HG03442 (cell line): ENCODE results near the gene CAMK2A.

ENCODE experiments used
- ATAC-seq: cut with Tn5 transposase; IDR thresholded peaks from one replicate; pipeline ENCODE4 v1.9.1; 2021; ENCODE audit warnings: mild to moderate bottlenecking, moderate library complexity; ENCODE audit not compliant: unreplicated experiment

The CAMK2A gene

GRCh38 chr5:150301901-150302300 lies 12.3 kb upstream of the CAMK2A start:
- no peak for ATAC-seq

GRCh38 chr5:150301170-150301505 lies 11.6 kb upstream of the CAMK2A start:
- no peak for ATAC-seq

- ATAC-seq = no peak
Observed at GRCh38 chr5:150300496-150301169, 11.1 kb upstream of the CAMK2A start.

DNA sequence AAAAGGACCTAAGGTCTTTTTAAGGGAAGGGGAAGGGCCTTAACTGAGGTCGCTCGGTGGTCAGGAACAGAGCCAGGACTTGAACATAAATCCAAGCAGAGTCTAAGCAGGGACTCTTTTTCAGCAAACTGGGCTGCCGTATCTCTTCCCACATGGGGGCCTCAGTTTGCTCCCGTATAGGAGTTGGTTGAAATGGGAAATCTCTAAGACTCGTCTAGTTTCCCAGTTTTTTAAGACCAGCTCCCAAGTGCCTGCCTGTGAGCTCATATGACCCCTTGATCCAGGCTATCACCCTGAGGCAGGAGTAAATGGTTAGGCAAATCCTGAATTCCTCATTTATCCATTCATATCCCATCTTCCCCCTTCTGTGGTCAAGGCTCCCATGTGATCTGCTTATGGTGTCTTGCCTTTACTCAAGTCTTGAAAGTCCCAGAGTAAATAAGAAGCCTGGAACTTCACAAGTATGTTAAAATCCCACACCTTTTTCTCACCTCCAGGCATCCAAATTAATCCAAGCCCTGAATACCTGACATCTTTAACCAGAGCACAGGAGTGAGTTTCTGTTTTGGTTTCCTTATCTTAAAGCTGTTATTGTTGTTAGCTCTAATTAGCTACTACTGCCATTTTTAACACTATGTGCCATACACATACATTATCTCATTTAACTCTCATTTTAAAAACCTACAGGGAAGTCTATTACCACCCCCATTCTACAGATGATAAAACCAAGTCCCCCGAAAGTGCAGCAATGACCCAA lies 10.2 kb upstream of the CAMK2A start:
- ATAC-seq = no peak

- ATAC-seq = no peak
Observed at GRCh38 chr5:150298701-150299451, 9.3 kb upstream of the CAMK2A start.

- no peak for ATAC-seq
Observed at GRCh38 chr5:150297934-150298595, 8.5 kb upstream of the CAMK2A start.

- ATAC-seq = no peak
Observed at GRCh38 chr5:150297236-150297890, 7.8 kb upstream of the CAMK2A start.

GRCh38 chr5:150296496-150296895 lies 6.9 kb upstream of the CAMK2A start:
- no peak for ATAC-seq

DNA sequence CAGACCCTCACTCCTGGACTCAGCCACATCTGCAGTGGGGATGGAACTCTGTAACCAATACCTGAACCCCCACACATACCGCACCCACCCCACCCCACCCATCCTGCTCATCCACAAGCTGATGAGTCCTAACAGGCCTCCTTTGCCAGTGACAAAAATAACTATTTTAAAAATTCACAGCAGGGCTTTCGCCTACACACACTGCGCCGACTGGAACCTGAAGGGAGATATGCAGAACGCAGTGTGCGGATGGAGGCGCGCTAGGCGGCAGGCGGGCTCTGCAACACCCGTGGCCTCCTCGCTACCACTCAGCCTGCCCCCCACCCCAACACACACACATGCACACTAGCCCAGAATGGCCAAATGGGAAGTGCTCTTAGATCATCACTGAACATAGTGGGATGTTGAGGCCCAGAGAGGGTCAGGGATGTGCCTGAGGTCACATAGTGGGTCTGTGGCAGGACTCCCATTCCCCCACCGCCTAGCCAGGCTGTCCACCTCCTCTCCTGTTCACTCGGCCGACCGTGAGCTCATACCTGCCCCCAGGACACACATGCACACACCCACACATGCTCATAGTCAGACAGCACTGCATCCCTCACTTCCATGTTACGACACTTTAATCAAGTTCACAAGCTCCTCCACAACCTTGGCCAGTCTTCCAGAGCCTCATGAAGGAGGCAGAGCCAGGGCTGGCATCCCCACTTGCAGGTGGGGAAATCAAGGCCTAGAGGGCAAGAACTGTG lies 6.3 kb upstream of the CAMK2A start:
- no peak for ATAC-seq

DNA sequence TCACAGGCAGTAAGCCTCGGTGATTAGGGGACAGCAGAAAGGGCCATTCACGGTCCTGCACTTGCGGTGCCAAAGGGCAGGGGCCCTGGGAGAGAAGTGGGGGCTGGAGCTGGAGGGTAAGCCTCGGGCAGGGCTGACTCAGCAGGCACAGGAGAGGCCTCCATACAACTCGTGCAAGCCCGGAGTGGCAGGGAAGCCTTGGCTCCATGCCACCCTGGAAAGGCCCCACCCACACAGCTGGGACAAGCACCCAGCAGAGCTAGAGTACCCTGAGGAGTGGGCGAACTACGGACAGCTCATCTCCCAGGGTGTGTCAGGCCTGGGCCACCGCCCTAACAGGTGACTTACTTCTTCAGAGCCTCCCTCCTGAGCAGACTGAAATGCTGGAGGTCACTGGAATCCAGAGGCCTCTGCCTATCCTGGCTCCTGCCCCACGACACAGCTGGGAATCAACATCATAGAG lies 5.6 kb upstream of the CAMK2A start:
- no peak for ATAC-seq

DNA sequence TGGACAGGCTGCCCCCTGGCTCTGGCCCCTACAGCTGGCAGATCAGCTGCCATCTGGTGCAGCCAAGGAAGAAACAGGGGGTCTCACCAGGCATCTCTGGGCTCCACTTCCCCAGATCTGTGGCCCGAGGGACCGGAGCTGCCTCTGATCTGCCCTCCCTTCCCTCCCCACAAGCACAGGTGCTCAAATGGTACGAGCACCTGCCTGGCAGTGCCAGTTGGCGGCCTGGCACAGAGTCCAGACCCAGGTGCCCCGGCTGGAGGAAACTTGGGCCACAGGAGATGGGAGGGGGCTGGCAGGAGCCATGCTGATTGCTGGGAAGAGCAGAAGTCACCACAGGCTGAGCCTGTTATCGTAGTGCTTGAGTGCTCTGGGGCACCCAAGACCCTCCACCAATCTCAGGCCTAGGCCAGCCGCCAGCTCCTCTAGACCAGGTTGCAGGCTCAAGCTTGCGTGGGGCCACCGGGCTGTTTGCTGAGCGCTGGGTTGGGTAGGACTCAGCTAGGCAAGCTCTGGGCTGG lies 5.0 kb upstream of the CAMK2A start:
- ATAC-seq = no peak

- ATAC-seq = no peak
Observed at GRCh38 chr5:150293091-150293941, 3.7 kb upstream of the CAMK2A start.

DNA sequence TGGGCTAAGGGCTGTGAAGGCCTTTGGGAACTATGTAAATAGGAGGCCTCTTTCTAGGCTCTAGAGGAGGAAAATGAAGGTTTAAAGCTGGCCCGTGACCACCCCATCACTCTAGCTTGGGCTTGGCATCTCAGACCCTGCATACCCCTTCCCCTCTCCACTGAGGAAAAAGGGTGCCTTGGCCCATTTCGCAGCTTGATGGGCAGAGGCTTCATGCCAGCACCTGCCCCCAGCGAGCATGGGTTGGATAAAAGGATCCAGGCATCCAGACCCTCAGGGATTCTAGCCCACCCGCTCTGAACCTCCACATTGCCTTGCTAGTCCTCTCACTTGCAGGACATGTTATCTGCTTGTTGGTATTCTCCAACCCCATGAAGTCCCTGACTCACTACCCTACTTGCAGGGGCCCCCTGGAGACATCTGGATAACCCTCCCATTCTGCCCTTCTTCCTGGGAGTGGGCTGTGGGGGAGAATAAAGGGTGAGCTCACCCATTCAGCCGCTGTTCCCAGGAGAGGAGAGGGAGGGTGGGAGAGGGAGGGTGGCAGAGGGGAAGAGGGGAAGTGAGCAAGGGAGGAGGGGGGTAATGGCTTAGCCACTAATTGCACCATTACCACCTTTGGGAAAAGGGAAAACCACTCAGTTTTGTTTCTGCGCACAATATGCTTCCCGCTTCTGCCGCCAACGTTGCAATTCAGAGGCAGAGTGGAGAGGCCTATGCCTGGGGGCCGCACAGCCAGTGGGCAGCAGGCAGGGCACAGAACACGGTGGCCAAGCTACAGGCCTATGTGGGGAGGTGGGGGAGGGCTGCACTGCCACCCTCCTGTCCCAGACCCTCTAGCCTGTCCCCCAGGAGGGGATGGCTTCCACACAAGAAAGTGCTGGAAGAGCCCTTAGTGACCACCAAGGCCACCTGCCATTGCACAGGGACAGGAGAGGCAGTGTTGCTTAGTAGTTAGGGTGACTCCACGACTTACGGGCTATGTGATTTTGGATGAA lies 2.1 kb upstream of the CAMK2A start:
- ATAC-seq = no peak

GRCh38 chr5:150288791-150289190 lies 782 bp downstream of the CAMK2A start:
- ATAC-seq = no peak

DNA sequence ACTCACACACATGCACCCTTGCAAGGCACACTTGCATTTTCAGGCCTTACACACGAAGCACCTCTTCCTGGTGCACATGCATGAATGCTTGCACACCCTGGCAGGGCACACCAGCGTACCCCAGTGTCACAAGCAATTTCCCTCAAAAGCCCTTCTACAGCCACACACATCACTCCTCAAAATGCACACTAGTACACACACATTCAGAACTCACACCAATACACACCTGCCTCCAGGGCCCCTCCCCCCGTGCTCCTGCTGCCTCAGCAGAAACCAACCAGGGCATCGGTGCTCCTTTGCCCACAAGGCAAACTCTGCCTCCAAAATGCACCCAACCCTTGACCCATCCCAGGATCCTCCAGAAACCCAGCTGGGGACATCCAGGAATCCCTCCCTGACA lies 1.2 kb downstream of the CAMK2A start:
- no peak for ATAC-seq

DNA sequence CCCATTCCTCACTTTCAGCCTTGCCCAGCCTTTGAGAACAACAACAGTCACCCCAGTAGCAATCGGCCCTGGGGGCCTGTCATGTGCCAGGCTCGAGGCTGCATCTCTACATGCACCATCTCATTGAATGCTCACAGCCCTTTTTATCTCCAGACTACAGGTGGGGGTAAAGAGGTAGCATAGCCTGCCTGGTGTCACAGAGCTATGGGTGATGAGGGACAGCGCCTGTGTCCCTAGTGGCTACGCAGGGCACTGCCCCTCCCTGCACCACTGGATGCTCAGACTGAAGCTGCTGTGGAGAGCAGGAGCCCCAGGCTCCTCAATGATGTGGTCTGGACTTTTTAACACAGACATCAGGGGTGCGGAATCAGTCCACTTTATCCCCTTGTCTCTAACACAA lies 2.8 kb downstream of the CAMK2A start:
- no peak for ATAC-seq

DNA sequence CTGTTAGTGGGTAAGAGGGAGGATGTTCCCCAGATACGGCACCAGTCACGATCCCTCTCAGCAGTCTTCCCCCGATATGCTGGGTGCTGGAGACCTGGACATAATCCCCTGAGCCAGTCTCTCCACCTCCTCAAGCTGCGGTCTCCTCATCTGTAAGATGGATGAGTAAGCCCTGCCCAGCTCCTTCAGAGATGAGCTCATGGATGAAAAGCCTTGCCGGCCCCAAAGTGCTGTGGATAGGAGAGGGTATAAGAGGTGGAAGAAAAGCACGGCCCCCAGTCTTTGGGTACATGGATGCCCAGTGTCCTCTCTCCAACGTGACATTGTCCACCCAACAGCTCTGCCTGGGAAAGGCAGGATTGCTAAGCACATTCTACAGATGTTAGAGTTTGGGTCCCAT lies 4.5 kb downstream of the CAMK2A start:
- ATAC-seq = no peak

DNA sequence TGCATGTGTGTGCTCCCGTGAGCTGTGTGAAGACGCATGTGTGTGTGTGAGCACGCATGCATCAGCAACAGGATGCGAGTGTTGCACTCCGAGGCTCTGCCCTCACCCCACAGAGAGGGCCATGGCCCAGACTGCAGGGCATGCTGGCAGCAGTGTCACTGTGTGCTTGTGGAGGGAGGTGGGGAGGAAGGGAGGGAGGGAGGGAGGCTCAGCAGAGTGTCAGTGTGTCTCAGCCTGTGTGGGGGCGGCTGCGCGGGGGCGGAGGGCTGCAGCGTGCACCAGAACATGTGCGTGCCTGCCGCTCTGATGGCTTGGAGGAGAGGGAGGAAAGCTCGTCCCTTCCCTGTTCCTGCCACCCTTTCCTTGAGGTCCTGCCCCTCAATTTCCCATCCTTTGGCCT lies 5.3 kb downstream of the CAMK2A start:
- ATAC-seq = no peak
